ENCODE measurements around the gene SLIT3.

GRCh38 chr5:169178754-169179153 is 122.2 kb downstream of the SLIT3 start:
- TF ChIP-seq CTCF (IDR thresholded peaks at IDR 0.05; ENCODE audit: extremely low read depth in 1 of 2, insufficient read depth in 1 of 2, low read depth in 1 of 2, low read length in 2 of 2) = no peak
- no peak for TF ChIP-seq JUN (IDR thresholded peaks at IDR 0.05; ENCODE audit: borderline replicate concordance, insufficient read depth, insufficient read length, low read depth)
- TF ChIP-seq POLR2A (IDR thresholded peaks at IDR 0.05; ENCODE audit: low read depth, low read length) = no peak
- TF ChIP-seq MAX (IDR thresholded peaks at IDR 0.05; ENCODE audit: insufficient read depth, insufficient read length) = no peak
- no peak for TF ChIP-seq POLR2AphosphoS5 (IDR thresholded peaks at IDR 0.05; ENCODE audit: insufficient read depth, low read depth, low read length)
- TF ChIP-seq EZH2 (IDR thresholded peaks at IDR 0.05; ENCODE audit: borderline replicate concordance, low read depth, low read length, severe bottlenecking) = no peak
- no peak for TF ChIP-seq GATA2 (IDR thresholded peaks at IDR 0.05; ENCODE audit: insufficient read depth, insufficient read length, low read depth, low read length)
